Measurements from ENCODE around the gene NCKAP5L. TPM values are rescaled to one million over a fixed set of nuclear protein-coding genes. Genes with fewer than 3 reads are reported as not detected.
"Not testable (repeated sequence)": the region's sequence is repeated elsewhere in the genome, so short reads cannot be mapped to it uniquely, and the experiment has no call there.

NCKAP5L gene
- total RNA-seq, 8 experiments from 2014 or later: 15.1 to 51.6 (median 22.3) TPM

- in situ Hi-C loops (cut with MboI; ENCODE audit: low pct_unique_long_range_greater_than_20kb in 2 of 9, low sequenced_read_pairs in 9 of 9, unreplicated experiment in 9 of 9): loop anchor here in 1 of 9 experiments (25.0 kb wide), 1 partner anchor 192 kb away; the partner anchor contains the start of gene ASIC1
- no peak for ATAC-seq (replicated peaks in 6 of 8)
- peaks cover 3 to 4% of the 10 kb centered on the region in 2 donors for H3K4me1 ChIP-seq (replicated peaks in 1 of 2)
- no peak overlapping the region for H3K27ac ChIP-seq
- WGBS, 10 experiments: 40 to 100% (median 88%) methylated on average over 1 to 4 of the region's 14 CpGs; no CpG with 5 or more reads in 5 of the 10 experiments
- no peak overlapping the region for H3K4me3 ChIP-seq
These were observed 41.7 kb upstream of the NCKAP5L start for GRCh38 chr12:49869816-49870500.

GRCh38 chr12:49868952-49869815 lies 41.0 kb upstream of the NCKAP5L start:
- in situ Hi-C loops (cut with MboI; ENCODE audit: low pct_unique_long_range_greater_than_20kb in 2 of 9, low sequenced_read_pairs in 9 of 9, unreplicated experiment in 9 of 9): loop anchor here in 1 of 9 experiments (25.0 kb wide), 1 partner anchor 193 kb away; the partner anchor contains the start of gene ASIC1
- peak; percentile 79 to 93 (median 88) for ATAC-seq (replicated peaks in 6 of 8)
- no peak overlapping the region for H3K27ac ChIP-seq
- no peak overlapping the region for H3K4me3 ChIP-seq
- WGBS, 10 experiments: 0 to 80% (median 60%) methylated on average over 1 to 4 of the region's 16 CpGs; no CpG with 5 or more reads in 3 of the 10 experiments
- peaks cover under 1 to 4% of the 10 kb centered on the region in 2 donors for H3K4me1 ChIP-seq (replicated peaks in 1 of 2)

- WGBS, 10 experiments: 80 to 100% (median 93%) methylated on average over 2 to 7 of the region's 16 CpGs; no CpG with 5 or more reads in 3 of the 10 experiments
- Histone ChIP-seq H3K4me3 (no peak overlapping the region), H3K4me1 (replicated peaks in 1 of 2) (peaks cover 0 to 4% of the 10 kb centered on the region in 2 donors), H3K27ac (no peak overlapping the region)
- ATAC-seq (replicated peaks in 6 of 8): no peak
- in situ Hi-C loops (cut with MboI; ENCODE audit: low pct_unique_long_range_greater_than_20kb in 2 of 9, low sequenced_read_pairs in 9 of 9, unreplicated experiment in 9 of 9): loop anchor here in 1 of 9 experiments (25.0 kb wide), 1 partner anchor 194 kb away; the partner anchor contains the start of gene ASIC1
These were observed 40.2 kb upstream of the NCKAP5L start for GRCh38 chr12:49868449-49868848.

- peak in 1 of 8 experiments; percentile 5 for ATAC-seq (replicated peaks in 6 of 8)
- in situ Hi-C loops (cut with MboI; ENCODE audit: low pct_unique_long_range_greater_than_20kb in 2 of 9, low sequenced_read_pairs in 9 of 9, unreplicated experiment in 9 of 9): loop anchor here in 1 of 9 experiments (25.0 kb wide), 1 partner anchor 195 kb away; the partner anchor contains the start of gene ASIC1
- WGBS, 10 experiments: 39 to 100% (median 66%) methylated on average over 2 to 8 of the region's 11 CpGs; no CpG with 5 or more reads in 3 of the 10 experiments
- Histone ChIP-seq H3K4me1 (replicated peaks in 1 of 2) (peaks cover 0 to 4% of the 10 kb centered on the region in 2 donors), H3K4me3 (no peak overlapping the region), H3K27ac (no peak overlapping the region)
These were observed 39.5 kb upstream of the NCKAP5L start for GRCh38 chr12:49867570-49868341.

GRCh38 chr12:49866859-49867569 lies 38.8 kb upstream of the NCKAP5L start:
- in situ Hi-C loops (cut with MboI; ENCODE audit: low pct_unique_long_range_greater_than_20kb in 2 of 9, low sequenced_read_pairs in 9 of 9, unreplicated experiment in 9 of 9): loop anchor here in 1 of 9 experiments (25.0 kb wide), 1 partner anchor 195 kb away; the partner anchor contains the start of gene ASIC1
- Histone ChIP-seq H3K4me3 (no peak overlapping the region), H3K27ac (no peak overlapping the region), H3K4me1 (replicated peaks in 1 of 2) (peaks cover 0 to 4% of the 10 kb centered on the region in 2 donors)
- 12 to 90% (median 27%) methylated on average over 2 to 11 of the region's 19 CpGs; no CpG with 5 or more reads in 3 of the 10 experiments for WGBS, 10 experiments
- ATAC-seq (replicated peaks in 6 of 8): peak; percentile 7 to 70 (median 40)

GRCh38 chr12:49865782-49866135 lies 37.5 kb upstream of the NCKAP5L start:
- in situ Hi-C loops (cut with MboI; ENCODE audit: low pct_unique_long_range_greater_than_20kb in 2 of 9, low sequenced_read_pairs in 9 of 9, unreplicated experiment in 9 of 9): loop anchor here in 1 of 9 experiments (25.0 kb wide), 1 partner anchor 197 kb away; the partner anchor contains the start of gene ASIC1
- Histone ChIP-seq H3K4me1 (replicated peaks in 1 of 2) (peaks cover 0 to 4% of the 10 kb centered on the region in 2 donors), H3K27ac (no peak overlapping the region), H3K4me3 (no peak overlapping the region)
- ATAC-seq (replicated peaks in 6 of 8): no peak
- WGBS, 10 experiments: 40 to 79% (median 74%) methylated on average over 1 to 8 of the region's 8 CpGs; no CpG with 5 or more reads in 5 of the 10 experiments

GRCh38 chr12:49865109-49865781 lies 37.0 kb upstream of the NCKAP5L start:
- peaks cover 0 to 4% of the 10 kb centered on the region in 2 donors for H3K4me1 ChIP-seq (replicated peaks in 1 of 2)
- H3K27ac ChIP-seq: no peak overlapping the region
- no peak for ATAC-seq (replicated peaks in 6 of 8)
- in situ Hi-C loops (cut with MboI; ENCODE audit: low pct_unique_long_range_greater_than_20kb in 2 of 9, low sequenced_read_pairs in 9 of 9, unreplicated experiment in 9 of 9): loop anchor here in 1 of 9 experiments (25.0 kb wide), 1 partner anchor 197 kb away; the partner anchor contains the start of gene ASIC1
- 40 to 83% (median 74%) methylated on average over 1 to 9 of the region's 13 CpGs; no CpG with 5 or more reads in 5 of the 10 experiments for WGBS, 10 experiments
- no peak overlapping the region for H3K4me3 ChIP-seq

- 19 to 66% methylated on average over 2 of the region's 2 CpGs; no CpG with 5 or more reads in 8 of the 10 experiments for WGBS, 10 experiments
- ATAC-seq (replicated peaks in 6 of 8): no peak
- Histone ChIP-seq H3K4me3 (no peak overlapping the region), H3K4me1 (replicated peaks in 1 of 2) (peaks cover 0 to 4% of the 10 kb centered on the region in 2 donors), H3K27ac (no peak overlapping the region)
- in situ Hi-C loops (cut with MboI; ENCODE audit: low pct_unique_long_range_greater_than_20kb in 2 of 9, low sequenced_read_pairs in 9 of 9, unreplicated experiment in 9 of 9): loop anchor here in 1 of 9 experiments (25.0 kb wide), 1 partner anchor 198 kb away; the partner anchor contains the start of gene ASIC1
These were observed 36.5 kb upstream of the NCKAP5L start for GRCh38 chr12:49864798-49865090.

GRCh38 chr12:49863946-49864797 lies 36.0 kb upstream of the NCKAP5L start:
- ATAC-seq (replicated peaks in 6 of 8): no peak
- 6 to 100% (median 75%) methylated on average over 1 to 16 of the region's 17 CpGs for WGBS, 10 experiments
- Histone ChIP-seq H3K4me1 (replicated peaks in 1 of 2) (peaks cover 0 to 1% of the 10 kb centered on the region in 2 donors), H3K4me3 (no peak overlapping the region), H3K27ac (no peak overlapping the region)
- in situ Hi-C loops (cut with MboI; ENCODE audit: low pct_unique_long_range_greater_than_20kb in 2 of 9, low sequenced_read_pairs in 9 of 9, unreplicated experiment in 9 of 9): loop anchor here in 1 of 9 experiments (25.0 kb wide), 1 partner anchor 198 kb away; the partner anchor contains the start of gene ASIC1

- H3K4me1 ChIP-seq (replicated peaks in 1 of 2); H3K27ac ChIP-seq; ATAC-seq (replicated peaks in 6 of 8); H3K4me3 ChIP-seq: not testable (repeated sequence)
- in situ Hi-C loops (cut with MboI; ENCODE audit: low pct_unique_long_range_greater_than_20kb in 2 of 9, low sequenced_read_pairs in 9 of 9, unreplicated experiment in 9 of 9): loop anchor here in 1 of 9 experiments (25.0 kb wide), 1 partner anchor 201 kb away; the partner anchor contains the start of gene ASIC1
- no CpG with 5 or more reads among the region's 31 CpGs for WGBS, 10 experiments
These were observed 32.7 kb upstream of the NCKAP5L start for GRCh38 chr12:49860921-49861320.

All from motor neuron (in vitro differentiated cells).